Body of pancreas (tissue), 4 donors: Measurements from ENCODE around the gene COX4I2. TPM values are rescaled to one million over a fixed set of nuclear protein-coding genes. Genes with fewer than 3 reads are reported as not detected.

Experiments used
- ATAC-seq: fragments of 150-250 bp; one replicate; pipeline ENCODE4 v1.9.1; 2016
- DNase-seq, 4 donors: peaks; one replicate each; pipeline ENCODE4 v3.0.0-alpha.2; 2019
- H3K27ac ChIP-seq, 4 donors: fragments of 200-600 bp; sonication (generic); 1 replicate in 3 of 4; 2 replicates in 1 of 4; pipeline versions ENCODE4 v1.5.1 to v1.6.1; 2016 to 2019; ENCODE audit warnings: mild to moderate bottlenecking in 1 of 4, mixed read lengths in 1 of 4, moderate library complexity in 1 of 4
- H3K27me3 ChIP-seq, 2 donors: fragments of 200-600 bp; sonication (generic); one replicate each; pipeline ENCODE4 v1.6.0; 2016; ENCODE audit warnings: mild to moderate bottlenecking in 1 of 2
- H3K36me3 ChIP-seq, 2 donors: fragments of 200-600 bp; sonication (generic); replicated peaks in 1 of 2; 2 replicates each; pipeline ENCODE4 v1.5.1; 2016; ENCODE audit warnings: low read depth in 2 of 2; ENCODE audit not compliant: insufficient read depth in 1 of 2
- H3K4me1 ChIP-seq: fragments of 200-600 bp; sonication (generic); one replicate; pipeline ENCODE4 v1.6.0; 2016
- H3K4me3 ChIP-seq, 2 donors: fragments of 200-600 bp; sonication (generic); 1 replicate in 1 of 2; 2 replicates in 1 of 2; pipeline ENCODE4 v1.5.1; 2016 to 2019
- H3K9me3 ChIP-seq, 3 donors: fragments of 200-600 bp; sonication (generic); 1 replicate in 2 of 3; 2 replicates in 1 of 3; pipeline ENCODE4 v1.5.1; 2016
- POLR2A ChIP-seq, 3 donors: fragments of 450-650 bp; IDR thresholded peaks; one replicate each; pipeline ENCODE4 v1.6.1; 2016; ENCODE audit warnings: antibody characterized with exemption in 3 of 3, mild to moderate bottlenecking in 2 of 3
- WGBS, 2 donors: methylation state at CpG; one replicate each; pipeline ENCODE4 v1.1.5; 2017; 5-methylcytosine and 5-hydroxymethylcytosine counted together
- intact Hi-C: fragments of 100-400 bp; cut with DNase I; formaldehyde crosslinking; loops from one replicate; pipeline ENCODE4 v1.15.1; 2023
- total RNA-seq, 2 donors: library from RNA; depleted of rRNA; stranded (reverse); fragments of >200 nt; gene quantifications; one replicate each; pipeline ENCODE4 v1.1.0, GENCODE V29; 2016
- TF ChIP-seq, protein P1 (sequence below), 7 experiments: fragments of 450-650 bp in 4 of 7; fragments of 200-600 bp in 3 of 7; sonication (generic) in 3 of 7; IDR thresholded peaks; one replicate each; pipeline ENCODE4 v1.5.1; 2016 to 2019; ENCODE audit warnings: antibody characterized with exemption in 7 of 7

Gene COX4I2
- total RNA-seq, 2 donors from 2014 or later, result not detected

DNA sequence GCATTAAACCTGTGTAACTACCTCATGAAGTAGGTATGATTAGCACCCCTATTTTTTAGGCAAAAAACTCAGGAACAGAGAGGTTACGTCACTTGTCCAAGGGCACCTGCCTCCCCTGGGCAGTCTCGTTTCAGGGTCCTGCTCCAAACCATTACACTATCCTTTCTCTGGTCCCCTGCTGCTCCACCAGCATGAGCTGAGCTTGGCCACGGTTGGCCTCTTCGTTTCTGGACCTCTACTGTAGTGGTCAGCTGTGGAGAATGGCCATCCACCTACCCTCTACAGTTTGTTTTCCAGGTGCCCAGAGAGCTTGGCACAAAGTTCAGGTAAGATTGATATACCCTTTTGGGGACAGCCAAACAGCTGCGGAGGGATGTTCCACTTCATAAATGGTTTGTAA lies 16.8 kb downstream of the COX4I2 start:
- DNase-seq (no peak), ATAC-seq (no peak)
- no peak overlapping the region for H3K27ac ChIP-seq
- no peaks in the 10 kb centered on the region for H3K27me3 ChIP-seq
- WGBS, 2 donors, result 63 to 64% methylated on average over 5 of the region's 5 CpGs
- no peaks in the 10 kb centered on the region for H3K4me1 ChIP-seq
- H3K36me3 ChIP-seq, result no peaks in the 10 kb centered on the region
- intact Hi-C loops, result no loop called here
- no peak for TF ChIP-seq POLR2A (IDR thresholded peaks at IDR 0.05)
- TF ChIP-seq, protein P1, sequence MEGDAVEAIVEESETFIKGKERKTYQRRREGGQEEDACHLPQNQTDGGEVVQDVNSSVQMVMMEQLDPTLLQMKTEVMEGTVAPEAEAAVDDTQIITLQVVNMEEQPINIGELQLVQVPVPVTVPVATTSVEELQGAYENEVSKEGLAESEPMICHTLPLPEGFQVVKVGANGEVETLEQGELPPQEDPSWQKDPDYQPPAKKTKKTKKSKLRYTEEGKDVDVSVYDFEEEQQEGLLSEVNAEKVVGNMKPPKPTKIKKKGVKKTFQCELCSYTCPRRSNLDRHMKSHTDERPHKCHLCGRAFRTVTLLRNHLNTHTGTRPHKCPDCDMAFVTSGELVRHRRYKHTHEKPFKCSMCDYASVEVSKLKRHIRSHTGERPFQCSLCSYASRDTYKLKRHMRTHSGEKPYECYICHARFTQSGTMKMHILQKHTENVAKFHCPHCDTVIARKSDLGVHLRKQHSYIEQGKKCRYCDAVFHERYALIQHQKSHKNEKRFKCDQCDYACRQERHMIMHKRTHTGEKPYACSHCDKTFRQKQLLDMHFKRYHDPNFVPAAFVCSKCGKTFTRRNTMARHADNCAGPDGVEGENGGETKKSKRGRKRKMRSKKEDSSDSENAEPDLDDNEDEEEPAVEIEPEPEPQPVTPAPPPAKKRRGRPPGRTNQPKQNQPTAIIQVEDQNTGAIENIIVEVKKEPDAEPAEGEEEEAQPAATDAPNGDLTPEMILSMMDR (IDR thresholded peaks at IDR 0.05), result no peak
- H3K9me3 ChIP-seq, result no peaks in the 10 kb centered on the region
- H3K4me3 ChIP-seq, result no peak overlapping the region

GRCh38 chr20:31661625-31662371 lies 24.1 kb downstream of the COX4I2 start:
- intact Hi-C loops, result loop anchor here (5.0 kb wide), 1 partner anchor 66 kb away; no protein-coding TSS in a partner anchor
- TF ChIP-seq, protein P1 (IDR thresholded peaks at IDR 0.05), result peak; percentile 66 to 85 (median 71)
- peak in 2 of 3 donors; percentile 44 to 49 for TF ChIP-seq POLR2A (IDR thresholded peaks at IDR 0.05)
- Histone ChIP-seq H3K27ac (peak overlapping the region; percentile 55 to 58 (median 58)), H3K9me3 (no peaks in the 10 kb centered on the region), H3K36me3 (peaks cover 0 to 6% of the 10 kb centered on the region in 2 donors), H3K4me3 (no peak overlapping the region), H3K4me1 (peaks cover 43% of the 10 kb centered on the region), H3K27me3 (no peaks in the 10 kb centered on the region)
- DNase-seq (peak; percentile 83 to 88 (median 86)), ATAC-seq (peak; percentile 94)
- WGBS, 2 donors, result 6 to 20% methylated on average over 10 to 30 of the region's 31 CpGs

DNA sequence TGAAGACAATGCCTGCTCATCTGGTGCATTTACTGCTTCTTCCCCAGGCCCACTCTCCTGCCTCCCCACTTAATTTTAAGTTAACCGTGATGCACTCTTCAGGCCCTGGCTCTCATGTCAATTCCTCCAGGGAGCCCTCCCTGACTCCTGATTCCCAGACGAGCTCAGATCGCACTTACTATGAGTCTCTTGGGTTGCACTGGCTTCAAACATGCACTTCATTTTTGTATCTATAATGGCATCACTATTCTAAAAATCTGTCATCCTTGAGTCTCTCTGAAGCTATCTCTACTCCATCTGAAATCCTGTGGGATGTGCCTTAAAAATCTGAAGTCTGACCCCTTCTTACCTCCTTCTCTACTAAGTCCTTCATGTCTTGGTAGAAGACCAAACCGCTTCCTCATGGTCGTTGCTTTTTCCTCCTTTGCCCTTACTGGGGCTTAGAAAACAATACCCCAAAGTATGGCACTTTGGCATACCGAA lies 24.7 kb downstream of the COX4I2 start:
- Histone ChIP-seq H3K27me3 (no peaks in the 10 kb centered on the region), H3K4me1 (peaks cover 49% of the 10 kb centered on the region), H3K9me3 (no peaks in the 10 kb centered on the region), H3K27ac (peak overlapping the region; percentile 55 to 58 (median 58)), H3K4me3 (no peak overlapping the region), H3K36me3 (peaks cover 0 to 6% of the 10 kb centered on the region in 2 donors)
- 73 to 82% methylated on average over 6 of the region's 6 CpGs for WGBS, 2 donors
- no peak for DNase-seq
- TF ChIP-seq POLR2A (IDR thresholded peaks at IDR 0.05), result no peak
- TF ChIP-seq, protein P1 (IDR thresholded peaks at IDR 0.05), result no peak
- intact Hi-C loops, result loop anchor here (5.0 kb wide), 1 partner anchor 65 kb away; no protein-coding TSS in a partner anchor
- ATAC-seq, result no peak

GRCh38 chr20:31663524-31663837 lies 25.8 kb downstream of the COX4I2 start:
- no peaks in the 10 kb centered on the region for H3K27me3 ChIP-seq
- peaks cover 0 to 6% of the 10 kb centered on the region in 2 donors for H3K36me3 ChIP-seq
- TF ChIP-seq, protein P1 (IDR thresholded peaks at IDR 0.05), result no peak
- TF ChIP-seq POLR2A (IDR thresholded peaks at IDR 0.05), result no peak
- peaks cover 60% of the 10 kb centered on the region for H3K4me1 ChIP-seq
- DNase-seq, result no peak
- ATAC-seq, result no peak
- intact Hi-C loops, result loop anchor here (5.0 kb wide), 1 partner anchor 64 kb away; no protein-coding TSS in a partner anchor
- no peaks in the 10 kb centered on the region for H3K9me3 ChIP-seq
- no peak overlapping the region for H3K4me3 ChIP-seq
- whole genome bisulfite sequencing, 2 donors, result 79 to 94% methylated on average over 2 of the region's 2 CpGs
- H3K27ac ChIP-seq, result peak overlapping the region; percentile 41 to 72 (median 69)
